MM.1S (cell line): ENCODE results near the gene KSR2.

ENCODE experiments used
- EZH2phosphoT487 ChIP-seq: fragments of 300-600 bp; sonication (generic); IDR thresholded peaks from 2 replicates; pipeline ENCODE4 v1.6.1; 2018; ENCODE audit warnings: antibody characterized with exemption, low read length
- TF ChIP-seq, protein P1 (sequence below): fragments of 300-600 bp; sonication (generic); IDR thresholded peaks from 2 replicates; pipeline ENCODE4 v1.5.1; 2016; ENCODE audit warnings: antibody characterized with exemption, low read length, mixed read lengths

DNA sequence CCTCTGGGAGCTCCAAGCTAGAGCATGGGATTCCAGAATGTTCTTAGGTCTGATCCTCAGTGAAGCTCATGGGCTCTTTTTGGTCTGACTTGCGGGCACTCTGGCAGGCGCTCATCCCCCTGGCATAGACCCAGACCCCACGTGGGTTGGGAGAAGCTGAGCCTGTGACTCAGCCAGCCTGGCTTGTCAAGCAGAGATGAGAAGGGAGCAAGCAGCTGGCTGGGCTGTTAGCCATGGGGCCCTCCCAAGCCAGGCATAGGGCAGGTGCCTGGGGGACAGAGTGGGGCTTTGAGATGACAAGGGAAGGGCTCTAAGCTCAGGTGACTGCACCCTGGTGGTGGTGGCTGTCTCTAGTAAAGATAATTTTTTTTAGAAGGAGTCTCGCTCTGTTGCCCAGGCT is 527.0 kb downstream of the KSR2 start:
- TF ChIP-seq EZH2phosphoT487: no peak
- TF ChIP-seq, protein P1, sequence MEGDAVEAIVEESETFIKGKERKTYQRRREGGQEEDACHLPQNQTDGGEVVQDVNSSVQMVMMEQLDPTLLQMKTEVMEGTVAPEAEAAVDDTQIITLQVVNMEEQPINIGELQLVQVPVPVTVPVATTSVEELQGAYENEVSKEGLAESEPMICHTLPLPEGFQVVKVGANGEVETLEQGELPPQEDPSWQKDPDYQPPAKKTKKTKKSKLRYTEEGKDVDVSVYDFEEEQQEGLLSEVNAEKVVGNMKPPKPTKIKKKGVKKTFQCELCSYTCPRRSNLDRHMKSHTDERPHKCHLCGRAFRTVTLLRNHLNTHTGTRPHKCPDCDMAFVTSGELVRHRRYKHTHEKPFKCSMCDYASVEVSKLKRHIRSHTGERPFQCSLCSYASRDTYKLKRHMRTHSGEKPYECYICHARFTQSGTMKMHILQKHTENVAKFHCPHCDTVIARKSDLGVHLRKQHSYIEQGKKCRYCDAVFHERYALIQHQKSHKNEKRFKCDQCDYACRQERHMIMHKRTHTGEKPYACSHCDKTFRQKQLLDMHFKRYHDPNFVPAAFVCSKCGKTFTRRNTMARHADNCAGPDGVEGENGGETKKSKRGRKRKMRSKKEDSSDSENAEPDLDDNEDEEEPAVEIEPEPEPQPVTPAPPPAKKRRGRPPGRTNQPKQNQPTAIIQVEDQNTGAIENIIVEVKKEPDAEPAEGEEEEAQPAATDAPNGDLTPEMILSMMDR: no peak
